Cerebellar cortex (tissue), 1 donor: ENCODE results near the gene KRTAP10-7.
"Not testable (repeated sequence)": the region's sequence is repeated elsewhere in the genome, so short reads cannot be mapped to it uniquely, and the experiment has no call there.

Experiments
- DNase-seq: peaks from one replicate; pipeline ENCODE4 v3.0.0-alpha.2; 2015; ENCODE audit warnings: low spot score

KRTAP10-7 gene

GRCh38 chr21:44571844-44572782 is 28.3 kb upstream of the KRTAP10-7 start:
- no peak for DNase-seq

GRCh38 chr21:44572959-44573583 is 27.3 kb upstream of the KRTAP10-7 start:
- no peak for DNase-seq

GRCh38 chr21:44573630-44574456 is 26.6 kb upstream of the KRTAP10-7 start, which contains the start of gene KRTAP10-4:
Gene KRTAP10-4, plus strand, starts transcription at chr21:44573729. Its CDS starts 30 bp downstream, at chr21:44573759.
- DNase-seq = not testable (repeated sequence)

- no peak for DNase-seq
Measured at GRCh38 chr21:44574457-44575306, 25.7 kb upstream of the KRTAP10-7 start.

GRCh38 chr21:44575307-44576024 is 24.9 kb upstream of the KRTAP10-7 start:
- DNase-seq = no peak

- no peak for DNase-seq
Measured at GRCh38 chr21:44576025-44576420, 24.4 kb upstream of the KRTAP10-7 start.

- DNase-seq = no peak
Measured at GRCh38 chr21:44578371-44579055, 21.9 kb upstream of the KRTAP10-7 start.

- DNase-seq = no peak
Measured at GRCh38 chr21:44579056-44579832, 21.2 kb upstream of the KRTAP10-7 start.

GRCh38 chr21:44579833-44580144 is 20.6 kb upstream of the KRTAP10-7 start:
- peak; percentile 18 for DNase-seq

GRCh38 chr21:44580231-44580821 is 20.1 kb upstream of the KRTAP10-7 start, which contains the start of gene KRTAP10-5:
Gene KRTAP10-5, minus strand, starts transcription at chr21:44580604. Its CDS starts 26 bp downstream, at chr21:44580578.
- DNase-seq = not testable (repeated sequence)

GRCh38 chr21:44581158-44581557 is 19.2 kb upstream of the KRTAP10-7 start:
- DNase-seq = no peak

GRCh38 chr21:44582055-44582454 is 18.3 kb upstream of the KRTAP10-7 start:
- no peak for DNase-seq

- DNase-seq = no peak
Measured at GRCh38 chr21:44583089-44583799, 17.2 kb upstream of the KRTAP10-7 start.

GRCh38 chr21:44583800-44584147 is 16.6 kb upstream of the KRTAP10-7 start:
- no peak for DNase-seq

GRCh38 chr21:44585892-44586291 is 14.5 kb upstream of the KRTAP10-7 start:
- no peak for DNase-seq

- no peak for DNase-seq
Measured at GRCh38 chr21:44589094-44589493, 11.3 kb upstream of the KRTAP10-7 start.

GRCh38 chr21:44589586-44590305 is 10.7 kb upstream of the KRTAP10-7 start:
- no peak for DNase-seq

GRCh38 chr21:44590311-44590721 is 10.1 kb upstream of the KRTAP10-7 start:
- no peak for DNase-seq
